Loucy (cell line): Measurements from ENCODE around the gene FAM217B.

Experiments
- CTCF ChIP-seq: fragments of 200-600 bp; sonication (generic); conservative IDR thresholded peaks from 2 replicates; pipeline ENCODE4 v1.5.1; 2014; ENCODE audit warnings: mild to moderate bottlenecking, antibody characterized with exemption, low read length
- EZH2phosphoT487 ChIP-seq: fragments of 200-600 bp; IDR thresholded peaks from 2 replicates; pipeline ENCODE4 v1.6.1; 2018; ENCODE audit warnings: antibody characterized with exemption, mild to moderate bottlenecking, moderate library complexity, borderline replicate concordance

GRCh38 chr20:59940956-59941294 lies 736 bp downstream of the FAM217B start:
- TF ChIP-seq CTCF = no peak
- TF ChIP-seq EZH2phosphoT487 = no peak
